HG02938 (cell line): ENCODE measurements around the gene SEMA5A.

Source experiments
- ATAC-seq: cut with Tn5 transposase; IDR thresholded peaks from one replicate; pipeline ENCODE4 v1.9.1; 2021; ENCODE audit warnings: mild to moderate bottlenecking, moderate library complexity; ENCODE audit not compliant: unreplicated experiment

SEMA5A gene

DNA sequence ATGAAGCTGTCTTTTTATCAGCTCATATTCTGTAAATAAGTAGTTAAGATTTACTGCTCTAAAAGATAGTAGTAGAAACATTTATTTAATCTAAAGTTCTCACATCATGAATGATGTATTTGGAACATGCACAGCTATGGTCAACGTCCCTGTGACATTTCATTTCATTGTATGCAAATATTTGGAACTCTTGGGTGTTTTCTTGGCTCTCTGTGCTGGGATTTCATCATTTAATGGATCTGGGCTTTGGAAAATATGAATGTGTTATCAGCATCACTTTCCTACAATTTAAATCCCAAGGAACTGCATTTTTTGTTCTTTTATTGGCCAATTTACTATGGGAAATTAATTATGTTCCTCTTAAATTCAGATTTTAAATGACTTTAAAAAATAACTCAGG, 462.9 kb downstream of the SEMA5A start:
- no peak for ATAC-seq

DNA sequence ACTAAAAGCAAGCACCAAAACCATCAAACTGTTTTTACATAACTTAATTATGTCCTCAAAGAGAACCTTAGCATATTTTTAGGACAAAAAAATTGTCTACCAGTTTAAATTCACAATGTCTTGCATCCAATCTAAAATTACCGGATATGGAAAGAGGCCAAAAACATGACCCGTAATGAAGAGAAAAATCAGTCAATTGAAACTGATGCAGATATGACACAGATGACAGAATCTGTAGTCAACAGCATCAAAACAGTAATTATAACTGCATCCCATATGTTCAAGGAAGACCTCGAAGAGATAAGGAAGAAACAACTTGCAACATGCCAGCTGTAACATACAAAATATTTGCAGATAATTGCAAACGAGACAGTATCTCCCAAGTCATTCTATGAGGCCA, 473.2 kb downstream of the SEMA5A start:
- ATAC-seq: no peak

DNA sequence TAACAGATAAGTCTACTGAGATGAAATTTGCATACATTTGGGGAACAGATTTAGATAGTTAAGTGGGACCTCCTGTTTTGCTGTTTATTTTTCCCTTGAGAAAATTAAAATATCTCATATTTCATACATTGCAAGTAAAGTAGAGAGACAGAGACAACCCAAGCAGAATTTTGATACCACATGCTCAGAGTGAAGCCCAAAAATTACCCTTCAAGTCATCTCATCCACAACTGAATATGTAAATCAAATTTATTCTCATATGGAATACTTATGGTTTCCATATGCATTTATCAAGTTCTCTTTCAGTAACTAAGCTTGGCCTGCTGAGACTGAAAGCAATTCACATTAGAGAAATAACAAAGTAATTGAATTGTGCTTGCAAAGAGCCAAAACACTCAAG, 474.4 kb downstream of the SEMA5A start:
- no peak for ATAC-seq

DNA sequence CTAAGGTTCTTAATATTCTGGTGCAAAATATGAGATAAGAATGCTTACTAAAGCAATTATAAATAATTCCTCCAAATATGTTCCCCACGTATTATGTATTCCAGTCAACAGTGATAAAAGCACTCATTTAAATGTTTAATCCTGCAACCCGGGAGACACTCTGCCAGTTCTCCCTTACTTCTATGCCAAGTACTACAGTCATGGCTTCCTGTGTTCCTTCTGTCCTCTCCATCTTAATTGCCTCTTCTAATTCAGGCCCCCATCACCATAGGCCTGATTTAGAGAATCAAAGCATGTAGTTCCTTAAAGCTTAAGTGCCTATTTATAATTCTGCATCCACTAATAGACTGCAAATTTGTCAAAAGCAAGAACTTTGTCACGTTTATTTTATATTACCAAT, 474.8 kb downstream of the SEMA5A start:
- no peak for ATAC-seq

DNA sequence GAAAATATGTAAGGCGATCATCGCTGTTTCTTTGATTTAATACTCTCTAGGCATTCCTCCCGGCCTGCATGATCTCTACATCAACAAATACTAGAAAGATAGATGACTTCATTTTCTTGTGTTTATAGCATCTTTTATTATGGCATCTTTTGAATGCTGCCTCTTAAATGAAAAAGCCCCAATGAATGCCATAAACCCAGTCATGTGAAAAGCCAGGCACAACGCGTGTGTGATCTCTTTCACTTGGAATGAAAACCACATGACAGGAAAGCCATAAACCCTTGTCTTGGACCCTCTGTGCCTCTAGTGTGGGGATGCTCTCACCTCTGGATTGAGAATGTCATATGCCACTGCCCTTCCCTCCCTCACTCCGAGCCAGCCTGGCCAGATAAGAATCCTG, 476.2 kb downstream of the SEMA5A start:
- ATAC-seq: no peak

DNA sequence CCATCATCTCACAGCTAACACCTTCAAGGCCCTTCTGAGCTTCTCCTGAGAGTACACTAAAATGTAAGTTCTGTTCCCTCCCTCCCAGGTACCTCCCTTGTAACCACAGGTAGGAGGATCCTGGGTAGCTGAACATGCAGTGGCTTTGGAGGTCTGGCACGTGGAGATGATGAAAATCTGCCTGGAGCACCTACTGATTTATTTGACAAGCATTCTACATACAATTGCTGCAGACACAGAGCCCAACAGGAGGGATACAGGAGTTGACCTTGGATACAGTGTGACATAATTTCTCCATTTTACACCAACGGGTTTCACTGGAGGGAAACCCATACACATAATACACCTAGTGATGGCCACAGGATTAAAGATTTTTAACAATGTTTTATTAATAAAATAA, 478.7 kb downstream of the SEMA5A start:
- no peak for ATAC-seq

DNA sequence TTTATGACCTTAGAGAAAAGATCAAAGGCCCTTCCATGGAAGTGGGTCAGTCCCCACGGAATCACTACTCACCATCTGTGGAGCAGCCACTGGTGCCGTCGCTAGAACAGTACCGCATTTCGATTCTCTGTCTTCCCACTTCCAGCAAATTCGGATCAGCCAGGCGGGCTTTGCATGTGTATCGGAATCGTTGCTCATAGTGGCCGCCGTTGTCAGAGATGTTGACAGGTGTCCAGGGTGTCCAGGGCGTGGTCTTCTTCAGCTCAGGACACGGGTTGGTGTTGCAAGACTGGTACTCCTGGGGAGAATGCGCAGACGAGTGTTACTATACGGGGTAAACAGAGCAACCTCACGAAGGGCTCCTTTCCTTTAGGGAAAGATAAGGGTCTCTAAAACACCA, 479.5 kb downstream of the SEMA5A start:
- ATAC-seq: no peak

DNA sequence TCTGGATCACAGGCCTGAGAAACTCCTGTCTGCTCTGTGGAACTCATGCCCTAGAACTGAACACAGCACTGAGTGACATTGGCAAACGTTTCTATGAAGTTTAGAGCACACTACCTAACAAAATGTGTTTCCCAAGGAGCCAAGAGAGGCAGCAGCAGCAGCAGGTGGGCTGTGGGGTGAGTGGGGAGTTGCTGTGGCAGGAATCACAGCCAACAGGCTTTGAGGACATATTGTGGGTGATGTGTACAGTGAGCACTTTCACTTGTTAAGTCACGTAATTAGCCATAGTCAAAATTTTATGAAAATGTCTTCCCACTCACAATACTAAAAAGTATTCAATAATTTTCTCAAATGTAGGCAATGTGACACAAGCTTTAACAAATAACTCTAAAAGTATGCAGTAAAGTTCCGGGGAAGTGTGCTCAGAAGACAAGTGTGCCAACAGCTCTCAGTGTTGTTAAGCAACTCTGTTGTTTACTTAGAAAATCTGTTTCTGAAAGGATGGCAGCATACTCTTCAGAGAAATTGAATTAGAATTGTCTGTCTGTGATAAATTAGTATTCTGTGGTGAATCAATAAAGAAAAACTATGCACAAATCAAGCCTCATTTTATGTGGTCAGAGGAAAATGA, 482.1 kb downstream of the SEMA5A start:
- ATAC-seq: no peak

DNA sequence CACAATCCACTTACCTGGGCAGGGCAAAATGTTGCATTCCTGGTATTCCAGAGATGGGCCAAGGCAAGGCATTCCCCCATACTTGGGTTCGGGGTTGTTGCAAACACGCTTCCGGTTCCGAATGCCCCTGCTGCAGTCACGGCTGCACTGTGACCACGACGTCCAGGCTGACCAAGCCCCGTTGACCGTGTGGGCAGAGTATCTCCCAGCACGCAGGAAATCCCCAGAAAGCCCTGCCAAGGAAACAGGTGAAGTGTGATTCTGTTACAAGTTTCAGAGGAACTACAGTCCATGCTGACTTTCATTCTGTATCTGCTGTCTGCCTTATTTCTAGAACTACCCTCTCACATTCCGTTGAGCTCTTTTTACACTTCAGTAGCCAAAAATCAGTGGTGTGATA, 483.0 kb downstream of the SEMA5A start:
- peak; percentile 58 for ATAC-seq

DNA sequence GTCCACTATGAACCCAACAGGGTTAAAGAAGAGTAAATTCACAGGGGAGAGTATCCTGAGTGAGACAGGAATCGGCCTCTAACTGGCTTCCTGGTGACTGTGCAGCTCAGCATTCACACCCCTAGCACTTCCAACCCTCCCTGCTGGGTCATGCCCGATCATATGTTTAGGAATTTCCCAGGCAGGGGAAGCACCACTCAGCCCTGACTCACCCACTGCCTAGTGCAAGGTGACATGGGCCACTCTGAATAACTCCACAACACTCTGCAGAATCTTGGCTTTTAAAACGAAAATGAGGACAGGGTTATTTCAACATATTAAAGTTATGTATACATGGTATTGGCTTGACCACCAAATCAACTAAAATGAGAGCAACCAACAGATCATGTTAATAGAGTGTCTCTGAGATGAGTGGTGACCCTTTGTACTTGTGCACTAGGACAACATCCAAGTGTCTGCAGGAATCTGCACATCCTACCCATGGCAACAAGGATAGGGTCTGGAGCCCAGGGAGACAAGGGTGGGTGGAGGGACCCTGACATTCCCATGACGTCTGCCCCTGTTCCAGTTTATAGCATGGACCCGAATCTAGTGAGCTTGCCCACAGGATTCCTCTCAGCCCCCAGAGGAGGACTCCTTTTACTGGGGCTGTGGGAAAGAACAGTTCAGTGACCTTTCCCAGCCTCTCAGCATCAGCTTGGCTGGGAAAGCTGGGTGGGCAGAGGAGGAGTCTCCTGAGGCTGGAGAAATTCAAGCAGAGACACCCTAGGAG, 485.8 kb downstream of the SEMA5A start:
- no peak for ATAC-seq

DNA sequence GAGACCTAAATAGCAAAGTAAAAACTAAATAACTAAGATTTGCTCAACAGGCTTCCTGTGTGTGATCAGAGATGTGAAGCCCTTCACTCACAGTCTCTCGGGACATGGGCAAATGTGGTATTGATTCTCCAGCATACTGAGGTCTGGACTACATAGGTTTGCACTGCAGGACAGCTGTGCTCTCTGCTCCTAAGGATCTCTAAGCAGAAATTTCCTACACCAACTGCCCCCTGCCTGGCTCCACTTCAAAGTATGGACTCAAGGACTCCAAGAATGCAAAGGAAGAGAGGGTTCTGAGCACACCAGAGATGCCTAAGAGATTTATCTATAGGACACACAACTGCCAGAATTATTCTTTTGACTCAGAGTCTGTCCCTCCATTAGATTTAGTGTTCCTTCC, 487.2 kb downstream of the SEMA5A start:
- no peak for ATAC-seq

DNA sequence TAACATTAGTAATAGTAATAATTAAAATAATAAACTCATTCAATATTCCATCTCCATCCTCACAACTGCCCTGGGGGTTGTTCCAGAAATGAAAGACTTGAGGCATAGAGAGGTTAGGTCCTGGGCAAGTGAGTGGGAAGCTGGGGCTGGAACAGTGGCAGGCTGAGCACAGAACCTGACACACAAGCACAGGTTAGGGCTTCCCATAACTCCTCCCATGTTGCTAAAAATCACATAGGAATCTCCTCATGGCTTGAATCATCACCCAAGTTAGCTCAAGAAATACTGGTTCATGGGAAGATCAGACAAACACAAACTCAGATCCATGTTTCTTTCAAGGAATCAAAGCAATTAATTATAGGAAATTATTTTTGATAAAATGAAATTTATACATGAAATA, 487.7 kb downstream of the SEMA5A start:
- no peak for ATAC-seq

DNA sequence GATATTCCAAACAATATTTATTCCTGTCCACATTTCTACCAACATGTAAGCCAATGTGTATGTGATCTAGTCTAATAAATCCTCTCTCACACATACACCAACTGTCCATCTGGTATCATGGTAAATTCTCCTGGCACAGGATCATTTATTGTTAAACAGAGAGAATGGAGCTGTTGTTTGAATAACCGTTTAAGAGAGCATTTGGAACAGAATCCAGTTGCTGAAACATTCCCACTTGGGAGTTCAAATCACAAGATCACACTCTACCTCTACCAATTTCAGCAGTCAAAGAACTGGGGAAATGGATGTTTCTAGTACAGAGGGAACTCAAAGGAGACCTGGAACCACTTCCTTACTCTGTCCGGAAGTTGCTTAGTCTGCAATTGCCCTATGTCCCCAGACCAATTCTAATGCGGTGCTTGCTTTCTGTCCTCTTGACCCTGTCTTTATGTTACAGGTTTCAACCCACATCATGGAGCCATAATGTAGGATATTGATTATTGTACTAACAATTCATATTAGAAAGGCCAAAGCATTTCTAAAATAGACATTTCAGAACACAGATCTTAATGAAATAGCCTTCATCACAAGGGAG, 488.4 kb downstream of the SEMA5A start:
- ATAC-seq: no peak

DNA sequence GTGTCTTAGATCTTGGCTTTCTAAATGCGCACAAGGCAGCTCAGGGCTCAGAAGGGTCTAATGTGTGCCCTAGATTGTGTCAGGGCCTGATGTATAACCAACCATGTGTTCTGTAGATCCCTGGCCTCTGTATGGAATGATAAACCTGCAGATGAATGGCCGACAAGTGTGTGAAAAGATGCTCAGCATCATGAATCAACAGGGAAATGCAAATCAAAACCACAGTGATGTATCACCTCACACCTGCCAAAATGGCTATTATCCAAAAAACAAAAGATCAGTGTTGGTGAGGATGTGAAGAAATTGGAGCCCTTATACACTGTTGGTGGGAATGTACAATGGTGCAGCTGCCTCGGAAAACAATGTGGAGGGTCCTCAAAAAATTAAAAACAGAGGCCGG, 489.8 kb downstream of the SEMA5A start:
- no peak for ATAC-seq

DNA sequence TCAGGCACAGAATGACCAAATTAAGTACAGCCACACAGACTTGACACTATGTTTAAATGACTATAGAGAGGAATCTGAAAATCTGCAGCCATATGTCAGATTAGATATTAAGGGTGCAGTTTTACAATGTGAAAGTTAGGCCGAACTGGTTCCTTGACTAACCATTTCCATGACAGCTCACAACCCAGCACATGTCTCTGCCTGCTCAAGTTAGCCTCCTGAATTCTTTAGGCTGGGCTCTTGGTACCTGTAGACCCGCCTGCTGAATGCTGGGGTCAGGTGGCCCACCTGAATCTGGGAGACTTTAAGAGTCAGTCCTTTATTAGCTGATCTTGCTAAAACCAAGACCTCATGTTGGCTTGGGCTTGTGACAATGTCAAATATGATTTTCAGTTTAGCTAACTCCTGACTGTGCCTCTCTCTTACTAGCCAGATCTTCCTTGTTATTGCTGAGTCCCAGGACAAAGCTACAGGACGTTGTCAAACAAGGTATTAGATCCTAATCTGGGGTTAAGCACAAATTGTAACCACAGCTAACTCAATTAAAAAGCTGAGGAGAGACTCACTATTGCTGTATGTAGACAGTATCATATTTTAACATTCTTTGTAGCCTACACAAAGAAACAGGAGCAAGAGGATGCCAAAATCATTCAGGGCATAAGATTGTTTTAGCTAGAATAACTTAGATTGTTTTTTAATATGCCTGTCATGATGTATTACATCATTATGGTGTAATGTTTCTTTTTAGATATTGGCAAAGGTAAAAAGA, 490.9 kb downstream of the SEMA5A start:
- ATAC-seq: no peak

DNA sequence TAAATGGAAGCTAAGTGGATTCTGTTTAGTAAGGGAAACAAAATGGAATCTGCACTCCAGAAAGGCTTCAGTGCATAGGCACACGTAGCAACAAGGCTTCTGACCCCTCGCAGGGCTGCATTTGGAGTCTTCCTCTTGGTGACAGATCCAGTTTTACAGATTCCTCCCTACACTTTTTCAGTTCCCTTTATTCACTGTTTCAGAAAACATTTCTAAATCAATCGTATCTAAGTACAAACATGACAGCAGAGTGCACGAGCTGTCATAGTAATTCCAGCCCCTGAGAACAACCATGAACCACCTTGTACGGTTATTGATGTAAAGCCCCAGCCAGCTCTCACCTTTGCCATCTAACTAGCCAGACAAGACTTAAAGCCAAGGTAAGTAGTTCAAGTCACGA, 491.6 kb downstream of the SEMA5A start:
- ATAC-seq: no peak

DNA sequence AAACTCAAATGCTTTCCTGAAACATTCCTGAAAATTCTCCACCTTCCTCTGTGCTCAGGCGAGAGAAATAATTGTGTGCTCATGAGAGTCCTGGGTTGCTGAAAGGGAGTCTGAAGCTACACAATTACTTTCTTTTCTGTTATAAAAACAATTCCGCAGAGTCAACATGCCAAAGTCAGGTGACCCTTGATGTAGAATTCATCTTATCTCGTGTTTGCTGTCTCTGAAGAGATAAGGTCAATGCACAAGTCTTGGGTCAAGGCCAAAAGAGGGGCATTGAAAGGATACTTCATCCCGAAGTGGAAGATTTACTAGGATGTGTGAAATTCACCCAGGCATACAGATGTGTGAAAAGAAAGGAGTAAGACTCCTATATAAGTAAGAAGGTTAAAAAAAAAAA, 493.5 kb downstream of the SEMA5A start:
- no peak for ATAC-seq

DNA sequence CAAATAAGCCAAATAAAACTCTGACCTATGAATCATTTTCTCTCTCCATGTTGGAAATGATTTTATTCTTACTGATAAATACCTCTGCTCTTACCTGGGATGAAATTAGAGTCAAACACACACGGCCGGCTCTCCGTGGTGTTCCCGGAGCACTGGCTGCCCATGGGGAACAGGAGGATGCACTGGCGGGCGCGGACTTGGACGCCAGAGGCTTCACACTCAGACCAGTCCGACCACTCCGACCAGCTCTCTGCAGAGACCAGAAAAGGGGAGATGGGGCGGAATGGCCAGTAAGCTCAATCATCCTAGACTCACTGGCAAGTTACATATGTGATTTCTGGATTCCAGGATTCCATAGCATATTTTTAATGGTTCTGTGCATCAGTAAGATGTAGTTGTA, 494.1 kb downstream of the SEMA5A start:
- ATAC-seq: no peak

DNA sequence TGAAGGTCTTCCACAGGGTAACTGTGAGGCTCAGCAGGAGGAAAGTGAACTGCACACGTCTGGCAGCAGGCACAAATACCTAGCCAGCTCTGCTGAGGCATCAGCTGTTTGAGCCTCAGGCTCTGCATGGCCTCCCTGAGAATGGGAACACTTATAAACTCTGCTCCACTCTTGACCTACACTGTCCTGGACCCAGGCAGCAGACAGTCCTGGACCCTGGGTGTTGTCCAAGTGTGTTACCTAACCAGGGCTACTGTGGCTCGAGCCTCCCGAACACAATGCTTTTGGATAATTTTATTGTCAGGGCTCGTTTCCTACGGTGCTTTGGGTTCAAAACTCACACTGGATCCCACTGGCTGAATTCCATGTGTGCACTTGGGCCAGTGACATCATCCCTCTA, 497.9 kb downstream of the SEMA5A start:
- no peak for ATAC-seq

DNA sequence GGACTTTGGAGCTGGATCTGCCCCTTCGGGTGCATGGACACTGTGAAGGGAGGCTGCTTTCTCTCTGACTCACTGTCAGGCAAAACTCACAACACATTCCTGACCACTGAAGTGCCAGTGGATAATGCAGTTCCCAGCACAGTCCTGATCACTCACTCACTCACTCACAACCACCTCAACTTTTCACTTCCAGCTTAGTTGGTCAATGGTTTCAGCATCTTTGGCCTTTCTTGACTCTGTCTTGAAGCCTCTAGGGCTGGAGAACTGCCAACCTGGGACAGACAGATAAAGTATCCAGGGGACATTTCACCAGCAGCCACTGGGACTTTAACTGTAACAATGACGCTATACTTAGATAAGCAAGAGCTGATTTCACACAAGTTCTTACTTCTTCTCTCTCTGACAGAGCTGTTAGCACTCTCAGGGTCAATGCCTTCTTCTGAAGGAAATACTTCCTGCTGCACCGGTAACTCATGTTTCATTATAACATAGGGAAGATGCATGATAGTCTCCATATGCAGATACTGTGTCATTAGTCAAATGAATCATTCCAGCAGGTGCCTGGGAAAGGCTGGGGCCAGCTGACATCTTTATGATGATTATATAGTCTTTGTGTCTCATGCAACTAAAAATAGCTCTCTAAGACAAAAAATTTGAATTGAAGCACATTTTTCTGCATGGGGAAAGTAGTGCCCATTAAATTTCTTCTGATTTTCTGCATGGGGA, 499.0 kb downstream of the SEMA5A start:
- no peak for ATAC-seq

DNA sequence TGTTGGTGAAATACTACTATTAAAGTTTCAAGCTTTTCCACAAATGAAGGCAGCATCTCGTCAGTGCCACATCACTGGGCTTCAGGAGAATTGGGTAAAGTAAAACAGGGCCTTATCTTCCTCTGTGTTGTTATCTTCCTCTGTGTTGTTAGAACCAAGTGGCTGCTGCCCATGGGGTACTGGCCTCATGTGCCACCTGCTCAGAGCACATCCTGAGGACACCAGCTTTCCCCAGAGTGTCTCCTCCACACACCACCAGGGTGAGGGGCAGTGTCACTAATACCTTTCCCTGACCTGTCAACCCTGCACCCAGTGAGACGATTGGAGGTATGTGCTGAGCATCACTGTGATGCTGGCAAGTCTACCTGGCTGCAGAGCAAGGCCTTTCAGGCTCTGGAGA, 499.9 kb downstream of the SEMA5A start:
- no peak for ATAC-seq
